Activated CD4-positive, alpha-beta T cell treated with anti-CD3 and anti-CD28 coated beads, Interleukin-2, amount 10 ng/mL, durations not matched to agents 7 days and 5 days (primary cell): ENCODE results near the gene PEG3. TPM values are rescaled to one million over a fixed set of nuclear protein-coding genes. Genes with fewer than 3 reads are reported as not detected.
"Not testable (repeated sequence)": the region's sequence is repeated elsewhere in the genome, so short reads cannot be mapped to it uniquely, and the experiment has no call there.

Source experiments
- CTCF ChIA-PET: fragments of 350-600 bp; sonication (Branson Sonifier 250); formaldehyde crosslinking; loops from one replicate; lab custom pipeline; 2021; ENCODE audit warnings: antibody characterized with exemption; lab: Charles Lee
- POLR2A ChIA-PET: fragments of 350-600 bp; sonication (Branson Sonifier 250); formaldehyde crosslinking; loops from one replicate; lab custom pipeline; 2021; ENCODE audit warnings: antibody characterized with exemption; lab: Charles Lee
- DNase-seq: peaks from one replicate; pipeline ENCODE4 v3.0.0-alpha.2; 2020
- H3K27ac Mint-ChIP-seq: one replicate; pipeline ENCODE4 v1.8.0; 2021; ENCODE audit warnings: mild to moderate bottlenecking, moderate library complexity, mixed read lengths
- H3K27me3 Mint-ChIP-seq: one replicate; pipeline ENCODE4 v1.8.0; 2021; ENCODE audit warnings: mixed read lengths
- H3K36me3 Mint-ChIP-seq: one replicate; pipeline ENCODE4 v1.8.0; 2021; ENCODE audit warnings: low read depth, mixed read lengths
- H3K4me1 Mint-ChIP-seq: one replicate; pipeline ENCODE4 v1.8.0; 2021; ENCODE audit warnings: mixed read lengths
- H3K4me3 Mint-ChIP-seq: one replicate; pipeline ENCODE4 v1.8.0; 2021; ENCODE audit warnings: mild to moderate bottlenecking, moderate library complexity, mixed read lengths
- H3K9me3 Mint-ChIP-seq: one replicate; pipeline ENCODE4 v1.8.0; 2021; ENCODE audit warnings: mixed read lengths
- total RNA-seq, 2 experiments: library from RNA; stranded (reverse); gene quantifications; one replicate each; pipeline ENCODE4 v1.2.3, GENCODE V29; 2021

Gene PEG3
- total RNA-seq, 2 experiments from 2014 or later = not detected

DNA sequence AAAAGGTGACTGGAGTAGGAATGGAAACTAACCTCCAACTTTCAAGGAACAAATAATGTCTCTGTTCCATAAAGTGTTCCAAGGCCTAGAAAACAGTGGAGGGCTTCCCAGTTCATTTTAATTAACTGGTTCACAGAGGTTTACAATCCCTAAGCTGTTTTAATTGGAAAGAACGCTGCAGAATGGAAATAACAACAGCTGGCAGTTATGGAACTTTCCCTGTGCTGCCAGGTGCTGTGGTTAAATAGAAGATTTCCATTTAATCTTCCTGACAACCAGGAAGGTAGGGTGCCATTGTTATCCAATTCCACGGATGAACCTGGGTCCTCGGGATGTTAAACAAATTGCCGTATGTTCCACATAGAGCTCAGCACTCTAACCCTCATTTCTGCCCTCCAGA is 22.2 kb upstream of the PEG3 start:
- POLR2A ChIA-PET = no interaction called here
- no peaks in the 10 kb centered on the region for H3K36me3 Mint-ChIP-seq
- H3K4me1 Mint-ChIP-seq = no peaks in the 10 kb centered on the region
- H3K27me3 Mint-ChIP-seq = no peaks in the 10 kb centered on the region
- H3K27ac Mint-ChIP-seq = no peak overlapping the region
- no peak overlapping the region for H3K4me3 Mint-ChIP-seq
- H3K9me3 Mint-ChIP-seq = peaks cover 40% of the 10 kb centered on the region
- CTCF ChIA-PET = no interaction called here
- DNase-seq = no peak

DNA sequence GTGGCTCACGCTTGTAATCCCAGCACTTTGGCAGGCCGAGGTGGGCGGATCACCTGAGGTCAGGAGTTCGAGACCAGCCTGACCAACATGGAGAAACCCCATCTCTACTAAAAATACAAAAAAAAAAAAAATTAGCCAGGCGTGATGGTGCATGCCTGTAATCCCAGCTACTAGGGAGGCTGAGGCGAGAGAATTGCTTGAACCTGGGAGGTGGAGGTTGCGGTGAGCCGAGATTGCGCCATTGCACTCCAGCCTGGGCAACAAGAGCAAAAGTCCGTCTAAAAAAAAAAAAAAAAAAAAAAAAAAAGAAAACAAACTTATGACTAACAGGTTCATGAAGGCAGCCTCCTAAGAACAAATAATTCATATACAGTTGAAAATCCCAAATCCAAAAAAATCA is 19.9 kb upstream of the PEG3 start:
- H3K27me3 Mint-ChIP-seq, H3K4me3 Mint-ChIP-seq, POLR2A ChIA-PET, H3K27ac Mint-ChIP-seq, CTCF ChIA-PET, H3K4me1 Mint-ChIP-seq, H3K36me3 Mint-ChIP-seq, DNase-seq: not testable (repeated sequence)
- H3K9me3 Mint-ChIP-seq = peaks cover 45% of the 10 kb centered on the region

DNA sequence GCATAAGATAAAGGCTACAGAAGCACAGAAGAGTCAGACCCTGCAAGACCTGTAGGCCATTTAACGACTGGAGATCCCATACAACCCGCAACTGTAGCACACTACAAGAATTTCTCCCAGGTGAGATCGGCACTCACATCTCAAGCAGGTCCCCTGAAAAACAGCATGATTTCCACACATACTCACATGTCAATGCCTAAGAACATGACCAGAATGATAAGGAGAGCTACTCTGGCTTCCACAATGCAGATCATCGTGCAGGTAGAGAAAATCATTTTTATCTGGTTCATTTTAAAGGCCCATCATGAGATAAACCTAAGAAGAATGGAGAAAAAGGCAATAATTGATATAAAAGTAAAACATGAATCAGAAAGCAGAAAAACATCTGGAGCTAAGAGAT is 17.5 kb upstream of the PEG3 start:
- ChIA-PET CTCF (interaction anchor here (0.6 kb wide), 1 partner anchor 15 kb away, joined by 3 read pairs; no protein-coding TSS in a partner anchor), POLR2A (no interaction called here)
- H3K9me3 Mint-ChIP-seq = peaks cover 43% of the 10 kb centered on the region
- no peak overlapping the region for H3K4me3 Mint-ChIP-seq
- DNase-seq = no peak
- no peaks in the 10 kb centered on the region for H3K4me1 Mint-ChIP-seq
- no peaks in the 10 kb centered on the region for H3K27me3 Mint-ChIP-seq
- no peak overlapping the region for H3K27ac Mint-ChIP-seq
- no peaks in the 10 kb centered on the region for H3K36me3 Mint-ChIP-seq

DNA sequence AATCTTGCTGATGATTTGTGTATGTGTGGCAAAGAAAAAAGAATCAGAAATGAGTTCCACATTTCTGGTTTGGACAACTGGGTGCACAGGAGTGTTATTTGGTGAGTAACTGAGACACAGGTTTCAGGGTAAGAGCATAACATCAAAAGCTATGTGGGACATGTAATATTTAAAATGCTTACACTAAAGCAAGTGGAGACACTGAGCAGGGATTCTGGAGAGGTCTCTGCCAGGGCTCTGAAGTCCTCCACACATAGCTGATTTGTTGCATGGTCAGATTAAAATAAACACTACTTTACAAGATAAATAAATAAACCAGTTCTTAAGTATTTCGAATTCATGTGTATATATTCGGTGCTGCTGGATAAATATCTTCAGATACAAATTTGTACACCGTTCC is 16.3 kb upstream of the PEG3 start:
- ChIA-PET CTCF (no interaction called here), POLR2A (no interaction called here)
- H3K36me3 Mint-ChIP-seq = no peaks in the 10 kb centered on the region
- peaks cover 48% of the 10 kb centered on the region for H3K9me3 Mint-ChIP-seq
- no peaks in the 10 kb centered on the region for H3K4me1 Mint-ChIP-seq
- H3K27ac Mint-ChIP-seq = no peak overlapping the region
- no peaks in the 10 kb centered on the region for H3K27me3 Mint-ChIP-seq
- no peak for DNase-seq
- no peak overlapping the region for H3K4me3 Mint-ChIP-seq

DNA sequence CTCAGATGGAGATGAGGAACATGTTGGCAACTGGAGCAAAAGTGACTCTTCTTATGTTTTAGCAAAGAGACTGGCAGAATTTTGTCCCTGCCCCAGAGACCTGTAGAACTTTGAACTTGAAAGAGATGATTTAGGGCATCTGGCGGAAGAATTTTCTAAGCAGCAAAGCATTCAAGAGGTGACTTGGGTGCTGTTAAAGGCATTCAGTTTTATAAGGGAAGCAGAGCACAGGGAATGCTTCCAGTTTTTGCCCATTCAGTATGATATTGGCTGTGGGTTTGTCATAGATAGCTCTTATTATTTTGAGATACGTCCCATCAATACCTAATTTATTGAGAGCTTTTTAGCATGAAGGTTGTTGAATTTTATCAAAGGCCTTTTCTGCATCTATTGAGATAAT is 11.8 kb upstream of the PEG3 start:
- CTCF ChIA-PET, H3K4me3 Mint-ChIP-seq, H3K36me3 Mint-ChIP-seq, POLR2A ChIA-PET, H3K4me1 Mint-ChIP-seq, H3K27ac Mint-ChIP-seq, H3K27me3 Mint-ChIP-seq, DNase-seq: not testable (repeated sequence)
- peaks cover 57% of the 10 kb centered on the region for H3K9me3 Mint-ChIP-seq

DNA sequence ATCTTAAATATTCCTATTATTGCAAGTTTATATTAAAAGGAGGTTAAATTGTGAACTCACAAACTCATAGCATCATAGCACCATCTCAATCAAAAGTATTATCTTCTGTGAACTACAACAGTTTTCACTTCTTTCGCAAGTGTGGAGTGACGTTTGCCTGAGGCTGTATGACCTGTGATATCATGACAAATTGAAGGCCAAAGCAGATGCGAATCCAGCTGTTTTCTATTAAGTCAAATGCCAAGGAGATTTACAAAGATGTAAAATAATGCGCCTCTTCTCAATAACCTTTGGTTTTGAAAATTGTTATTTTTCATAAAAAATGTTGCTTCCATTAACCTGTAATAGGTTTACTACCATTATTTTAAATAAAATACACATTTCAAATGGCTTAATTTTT is 7.6 kb upstream of the PEG3 start:
- peaks cover 40% of the 10 kb centered on the region for H3K9me3 Mint-ChIP-seq
- no peak for DNase-seq
- H3K4me3 Mint-ChIP-seq = no peak overlapping the region
- H3K4me1 Mint-ChIP-seq = no peaks in the 10 kb centered on the region
- POLR2A ChIA-PET = no interaction called here
- H3K27me3 Mint-ChIP-seq = no peaks in the 10 kb centered on the region
- no peak overlapping the region for H3K27ac Mint-ChIP-seq
- no peaks in the 10 kb centered on the region for H3K36me3 Mint-ChIP-seq
- CTCF ChIA-PET = no interaction called here

DNA sequence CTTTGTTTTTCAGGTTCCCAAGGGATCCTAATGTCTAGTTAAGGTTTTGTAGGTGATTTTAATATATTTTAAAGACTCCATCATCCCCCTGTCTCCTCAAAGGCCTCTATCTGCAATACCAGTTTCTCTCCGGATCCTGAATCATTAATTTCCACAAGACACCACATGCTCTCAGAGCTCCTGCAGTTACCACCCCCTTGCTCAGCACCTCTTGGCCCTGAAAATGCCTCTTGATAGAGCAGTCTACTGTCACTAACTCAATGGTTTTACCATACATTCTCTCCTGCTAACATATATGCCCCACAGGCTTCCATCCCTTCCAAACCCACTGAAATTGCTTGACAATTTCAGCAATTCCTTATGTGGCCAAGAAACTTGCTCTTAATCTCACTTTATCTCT is 1.9 kb upstream of the PEG3 start:
- Mint-ChIP-seq H3K27ac (no peak overlapping the region), H3K4me3 (no peak overlapping the region), H3K9me3 (peaks cover 32% of the 10 kb centered on the region), H3K36me3 (peaks cover 13% of the 10 kb centered on the region), H3K27me3 (peaks cover 2% of the 10 kb centered on the region), H3K4me1 (no peaks in the 10 kb centered on the region)
- ChIA-PET CTCF (no interaction called here), POLR2A (no interaction called here)
- DNase-seq = no peak

DNA sequence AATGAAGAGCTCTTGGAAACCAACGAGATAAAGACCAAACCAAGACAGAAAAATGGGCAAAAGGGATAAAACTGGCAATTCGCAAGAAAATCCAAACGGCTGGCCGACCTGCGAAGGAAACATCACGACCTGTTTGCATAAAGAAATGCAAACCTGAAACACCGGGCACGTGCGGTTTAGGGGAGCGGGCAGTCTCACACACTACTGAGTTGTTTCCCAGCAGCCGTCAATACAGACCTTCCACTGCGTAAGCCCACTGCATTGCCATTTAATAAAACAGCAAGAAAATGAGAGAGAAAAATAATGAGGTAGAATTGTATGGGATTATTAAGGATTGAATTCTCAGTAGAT is 642 bp upstream of the PEG3 start:
- Mint-ChIP-seq H3K9me3 (peaks cover 36% of the 10 kb centered on the region), H3K36me3 (peaks cover 17% of the 10 kb centered on the region), H3K27me3 (peaks cover 2% of the 10 kb centered on the region), H3K27ac (peak overlapping the region; percentile 60), H3K4me1 (no peaks in the 10 kb centered on the region), H3K4me3 (peak overlapping the region; percentile 46)
- ChIA-PET CTCF (no interaction called here), POLR2A (no interaction called here)
- DNase-seq = no peak

DNA sequence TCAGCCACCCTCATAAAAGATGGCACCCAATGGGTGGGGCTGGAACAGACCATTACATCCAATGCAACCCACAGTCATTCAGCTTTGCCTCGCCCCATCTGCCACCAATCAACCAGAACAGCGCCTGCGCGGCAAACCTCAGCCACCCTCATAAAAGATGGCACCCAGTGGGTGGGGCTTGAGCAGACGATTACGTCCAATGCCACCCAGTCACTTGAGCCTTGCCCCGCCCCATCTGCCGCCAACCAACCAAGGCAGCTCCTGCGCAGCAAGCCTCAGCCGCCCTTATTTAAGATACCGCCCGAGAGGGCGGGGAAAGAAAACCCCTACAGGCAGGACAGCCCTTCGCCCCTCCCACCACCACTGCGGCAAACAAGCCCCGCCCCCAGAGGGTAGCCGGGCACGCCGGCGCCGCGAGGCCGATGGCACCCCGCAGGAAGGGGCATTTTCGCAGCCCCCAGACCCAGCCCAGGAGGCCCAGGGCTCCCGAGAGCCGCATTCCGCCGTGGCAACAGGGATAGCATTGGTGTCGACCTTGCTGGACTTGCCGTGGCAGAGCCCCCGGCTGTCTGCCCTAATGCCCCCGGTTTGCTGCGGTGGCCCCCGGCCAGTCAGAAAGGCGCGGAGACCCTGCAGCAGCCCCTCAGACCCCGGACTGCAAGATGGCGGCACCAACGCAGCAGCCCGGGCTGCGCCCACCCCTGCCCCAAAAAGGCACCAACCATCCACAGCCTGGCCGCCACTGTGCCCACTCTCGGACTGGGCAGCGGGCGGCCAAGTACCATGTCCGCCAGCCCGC is 675 bp downstream of the PEG3 start:
- ChIA-PET POLR2A (no interaction called here), CTCF (no interaction called here)
- DNase-seq = no peak
- peaks cover 17% of the 10 kb centered on the region for H3K36me3 Mint-ChIP-seq
- no peaks in the 10 kb centered on the region for H3K4me1 Mint-ChIP-seq
- H3K9me3 Mint-ChIP-seq = peaks cover 44% of the 10 kb centered on the region
- H3K27ac Mint-ChIP-seq = peak overlapping the region; percentile 22
- H3K27me3 Mint-ChIP-seq = peaks cover 2% of the 10 kb centered on the region
- peak overlapping the region; percentile 27 for H3K4me3 Mint-ChIP-seq

DNA sequence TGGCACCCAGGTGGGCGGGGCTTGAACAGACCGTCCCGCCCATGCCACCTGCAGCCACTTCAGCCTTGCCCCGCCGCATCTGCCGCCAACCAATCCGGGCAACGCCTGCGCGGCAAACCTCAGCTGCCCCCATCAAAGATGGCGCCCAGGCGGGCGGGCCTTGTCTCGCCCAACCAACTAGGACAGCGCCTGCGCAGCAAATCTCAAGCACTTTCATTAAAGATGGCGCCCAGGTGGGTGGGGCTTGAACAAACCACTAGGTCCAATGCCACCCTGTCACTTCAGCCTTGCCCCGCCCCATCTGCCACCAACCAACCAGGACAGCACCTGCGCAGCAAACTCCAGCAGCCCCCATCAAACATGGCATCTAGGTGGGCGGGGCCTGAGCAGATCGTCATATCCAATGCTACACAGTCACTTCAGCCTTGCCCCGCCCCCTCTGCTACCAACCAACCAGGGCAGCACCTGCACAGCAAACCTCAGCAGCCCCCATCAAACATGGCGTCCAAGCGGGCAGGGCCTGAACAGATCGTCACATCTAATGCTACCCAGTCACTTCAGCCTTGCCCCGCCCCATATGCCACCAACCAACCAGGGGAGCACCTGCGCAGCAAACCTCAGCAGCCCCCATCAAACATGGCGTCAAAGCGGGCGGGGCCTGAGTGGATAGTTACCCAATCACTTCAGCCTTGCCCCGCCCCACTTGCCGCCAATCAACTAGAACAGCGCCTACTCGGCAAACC is 1.4 kb downstream of the PEG3 start:
- CTCF ChIA-PET = no interaction called here

DNA sequence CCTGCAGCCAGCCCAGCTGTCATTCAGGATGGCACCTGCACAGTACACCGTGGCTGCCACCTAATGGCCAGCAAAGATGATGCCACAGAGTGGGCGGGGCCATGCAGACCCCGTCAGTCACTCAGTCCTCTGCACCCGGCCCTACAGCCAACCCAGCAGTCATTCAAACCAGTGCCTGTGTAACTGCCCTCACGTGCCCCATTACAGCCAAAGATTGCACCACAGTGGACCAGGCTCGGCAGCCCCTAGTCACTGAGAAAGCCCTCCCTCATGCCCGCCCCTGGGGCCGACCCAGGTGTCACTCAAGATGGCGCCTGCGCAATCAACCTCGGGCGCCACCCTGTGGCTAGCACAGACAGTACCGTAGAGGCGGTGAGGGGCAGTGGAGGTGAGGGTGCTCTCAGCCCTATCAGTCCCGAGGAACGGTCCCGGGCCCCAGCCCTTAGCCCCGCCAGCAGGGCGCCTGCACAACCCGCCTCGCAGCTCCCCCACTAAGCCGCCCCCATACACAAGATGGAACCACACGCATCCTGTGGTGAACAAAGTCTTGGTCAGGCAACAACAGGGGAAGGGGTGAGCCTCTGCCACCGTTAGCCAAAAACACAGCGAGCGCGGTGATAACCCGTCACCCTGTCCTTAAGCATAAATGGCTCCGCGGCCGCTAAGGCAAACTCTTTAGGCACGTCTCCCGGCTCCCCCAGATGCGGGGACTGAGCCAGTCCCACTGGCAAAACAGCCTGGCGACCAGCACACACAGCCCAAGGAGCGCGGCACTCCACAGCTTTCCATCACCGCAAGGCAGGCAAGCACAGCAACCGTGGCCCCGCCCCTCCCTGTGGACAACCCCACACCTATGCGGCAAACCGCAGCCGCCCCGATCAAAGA is 2.3 kb downstream of the PEG3 start:
- Mint-ChIP-seq H3K27ac (peak overlapping the region; percentile 57), H3K27me3 (peaks cover 2% of the 10 kb centered on the region), H3K36me3 (peaks cover 17% of the 10 kb centered on the region), H3K9me3 (peaks cover 54% of the 10 kb centered on the region), H3K4me3 (no peak overlapping the region), H3K4me1 (no peaks in the 10 kb centered on the region)
- DNase-seq = no peak
- ChIA-PET CTCF (no interaction called here), POLR2A (no interaction called here)

More for the DNA sequence above, 1.4 kb downstream of the PEG3 start:
- Mint-ChIP-seq H3K27me3 (peaks cover 2% of the 10 kb centered on the region), H3K4me3 (peak overlapping the region; percentile 27), H3K27ac (peak overlapping the region; percentile 22), H3K4me1 (no peaks in the 10 kb centered on the region), H3K9me3 (peaks cover 47% of the 10 kb centered on the region), H3K36me3 (peaks cover 17% of the 10 kb centered on the region)
- POLR2A ChIA-PET = no interaction called here
- no peak for DNase-seq

DNA sequence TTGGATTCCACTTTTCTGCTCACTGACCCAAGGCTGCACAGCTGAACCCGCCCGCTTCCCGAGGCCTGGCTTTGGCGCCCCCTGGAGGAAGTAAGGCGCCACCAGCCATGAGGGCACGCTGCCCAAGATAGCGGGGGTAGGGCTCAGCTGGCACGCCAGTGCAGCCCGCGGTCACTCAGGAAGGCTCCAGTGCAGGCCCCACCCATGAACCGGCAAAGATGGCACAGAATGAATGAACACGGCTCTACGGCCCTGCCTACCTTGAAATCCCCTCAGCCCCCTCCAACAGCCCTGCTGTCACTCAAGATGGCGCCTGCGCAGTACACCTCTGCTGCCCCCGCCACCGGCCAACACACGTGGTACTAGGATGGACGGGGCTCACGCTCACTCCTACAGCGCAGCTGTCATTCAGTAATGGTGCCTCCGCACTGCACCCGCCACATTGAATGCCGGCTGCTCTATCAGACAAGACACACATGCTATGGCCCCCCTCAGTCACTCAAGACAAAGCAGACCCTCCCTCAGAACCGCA is 3.0 kb downstream of the PEG3 start:
- CTCF ChIA-PET = no interaction called here
- DNase-seq = no peak
- Mint-ChIP-seq H3K36me3 (peaks cover 17% of the 10 kb centered on the region), H3K9me3 (peaks cover 55% of the 10 kb centered on the region), H3K4me1 (no peaks in the 10 kb centered on the region), H3K27me3 (peaks cover 2% of the 10 kb centered on the region), H3K27ac (peak overlapping the region; percentile 57), H3K4me3 (no peak overlapping the region)
- POLR2A ChIA-PET = no interaction called here

DNA sequence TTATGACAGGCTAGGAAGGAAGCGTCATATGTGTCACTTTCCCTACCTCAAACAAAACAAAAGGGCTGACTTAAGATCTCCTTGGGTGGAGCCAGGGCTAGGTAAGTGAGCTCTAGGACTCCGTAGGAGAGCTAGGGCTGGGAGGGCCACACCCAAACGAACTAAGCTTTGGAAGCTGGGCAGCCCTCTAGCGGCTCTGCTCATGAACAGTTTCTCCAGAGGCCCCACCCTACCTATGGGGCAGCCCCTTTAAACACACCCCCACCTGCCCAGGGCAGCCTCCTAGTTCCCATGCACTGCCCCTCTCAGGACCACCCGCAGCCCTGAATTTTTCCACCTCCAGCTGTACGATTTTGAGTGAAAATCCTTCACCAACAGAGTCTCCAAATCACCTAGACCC is 3.5 kb downstream of the PEG3 start:
- Mint-ChIP-seq H3K27ac (no peak overlapping the region), H3K9me3 (peaks cover 55% of the 10 kb centered on the region), H3K27me3 (peaks cover 2% of the 10 kb centered on the region), H3K36me3 (peaks cover 17% of the 10 kb centered on the region), H3K4me3 (no peak overlapping the region), H3K4me1 (no peaks in the 10 kb centered on the region)
- DNase-seq = no peak
- POLR2A ChIA-PET = no interaction called here
- CTCF ChIA-PET = no interaction called here
